CD4-positive, alpha-beta memory T cell (primary cell): ENCODE results near the gene C16orf74. TPM values are rescaled to one million over a fixed set of nuclear protein-coding genes. Genes with fewer than 3 reads are reported as not detected.

Source experiments
- CTCF ChIA-PET: fragments of 350-600 bp; sonication (Branson Sonifier 250); formaldehyde crosslinking; loops from one replicate; lab custom pipeline; 2021; ENCODE audit warnings: inconsistent platforms; ENCODE audit not compliant: partially characterized antibody; lab: Charles Lee
- POLR2A ChIA-PET: fragments of 350-600 bp; sonication (Branson Sonifier 250); formaldehyde crosslinking; loops from one replicate; lab custom pipeline; 2021; ENCODE audit not compliant: partially characterized antibody; lab: Charles Lee
- DNase-seq, 5 donors: peaks; one replicate each; pipeline versions ENCODE4 v3.0.0 to v3.0.0-alpha.2; 2020 to 2022; ENCODE audit warnings: mixed read lengths in 1 of 5
- H3K27ac ChIP-seq: one replicate; pipeline ENCODE4 v1.7.0; 2013; ENCODE audit warnings: low read depth, low read length
- H3K27me3 ChIP-seq: 2 replicates; pipeline ENCODE4 v1.7.0; 2013; ENCODE audit warnings: mild to moderate bottlenecking, low read length, moderate library complexity; ENCODE audit not compliant: insufficient read depth
- H3K36me3 ChIP-seq: 2 replicates; pipeline ENCODE4 v1.7.0; 2013; ENCODE audit warnings: mild to moderate bottlenecking, low read length, moderate library complexity; ENCODE audit not compliant: insufficient read depth
- H3K4me1 ChIP-seq: 2 replicates; pipeline ENCODE4 v1.7.0; 2013; ENCODE audit warnings: mild to moderate bottlenecking, low read length, moderate library complexity; ENCODE audit not compliant: insufficient read depth
- H3K4me3 ChIP-seq, 2 donors: one replicate each; pipeline ENCODE4 v1.7.0; 2013; ENCODE audit warnings: low read length in 2 of 2, mild to moderate bottlenecking in 1 of 2
- H3K9me3 ChIP-seq, 2 donors: one replicate each; pipeline ENCODE4 v1.7.0; 2013; ENCODE audit warnings: low read length in 2 of 2, control low read depth in 1 of 2; ENCODE audit not compliant: control insufficient read depth in 1 of 2
- H3K27ac Mint-ChIP-seq, 7 donors: one replicate each; pipeline ENCODE4 v1.8.0; 2020 to 2021; ENCODE audit warnings: mixed read lengths in 7 of 7, mild to moderate bottlenecking in 6 of 7, inconsistent platforms in 3 of 7, moderate library complexity in 3 of 7
- H3K27me3 Mint-ChIP-seq, 2 donors: one replicate each; pipeline ENCODE4 v1.8.0; 2020 to 2021; ENCODE audit warnings: mixed read lengths in 2 of 2
- H3K36me3 Mint-ChIP-seq, 2 donors: one replicate each; pipeline ENCODE4 v1.8.0; 2020 to 2021; ENCODE audit warnings: mixed read lengths in 2 of 2, inconsistent platforms in 1 of 2, mild to moderate bottlenecking in 1 of 2
- H3K4me1 Mint-ChIP-seq, 4 donors: one replicate each; pipeline ENCODE4 v1.8.0; 2020 to 2021; ENCODE audit warnings: mixed read lengths in 4 of 4, mild to moderate bottlenecking in 1 of 4
- H3K4me3 Mint-ChIP-seq, 8 donors: one replicate each; pipeline ENCODE4 v1.8.0; 2020 to 2021; ENCODE audit warnings: mixed read lengths in 8 of 8, mild to moderate bottlenecking in 7 of 8, moderate library complexity in 6 of 8, inconsistent platforms in 3 of 8
- H3K9me3 Mint-ChIP-seq, 8 donors: one replicate each; pipeline ENCODE4 v1.8.0; 2020 to 2021; ENCODE audit warnings: mixed read lengths in 8 of 8, mild to moderate bottlenecking in 5 of 8, inconsistent platforms in 3 of 8, moderate library complexity in 1 of 8
- intact Hi-C: fragments of 100-400 bp; cut with micrococcal nuclease; formaldehyde crosslinking; loops from one replicate; pipeline ENCODE4 v1.15.1; 2023
- polyA plus RNA-seq, 2 donors: library from polyadenylated mRNA; unstranded; fragments of 300-500 nt; fragmentation: Illumina TruSeq; gene quantifications; one replicate each; pipeline ENCODE4 v1.2.3, GENCODE V29; 2021
- total RNA-seq, 2 experiments: library from RNA; stranded (reverse); gene quantifications; one replicate each; pipeline ENCODE4 v1.2.3, GENCODE V29; 2021

C16orf74 gene
- total and polyA plus RNA-seq, 4 experiments from 2014 or later: 11.7 to 16.5 (median 14.3) TPM

GRCh38 chr16:85774811-85775210 lies 23.9 kb upstream of the C16orf74 start:
- ChIA-PET CTCF (no interaction called here), POLR2A (no interaction called here)
- no peak for DNase-seq
- Mint-ChIP-seq H3K4me3 (no peak overlapping the region), H3K27me3 (no peaks in the 10 kb centered on the region), H3K36me3 (peaks cover 28 to 34% of the 10 kb centered on the region in 2 donors), H3K4me1 (no peaks in the 10 kb centered on the region), H3K27ac (no peak overlapping the region), H3K9me3 (no peaks in the 10 kb centered on the region)
- intact Hi-C loops: no loop called here
- H3K9me3 ChIP-seq: no peaks in the 10 kb centered on the region
- no peak overlapping the region for H3K4me3 ChIP-seq
- H3K27me3 ChIP-seq: no peaks in the 10 kb centered on the region
- no peak overlapping the region for H3K27ac ChIP-seq
- peaks cover 23% of the 10 kb centered on the region for H3K36me3 ChIP-seq
- no peaks in the 10 kb centered on the region for H3K4me1 ChIP-seq

GRCh38 chr16:85774136-85774535 lies 23.2 kb upstream of the C16orf74 start:
- CTCF ChIA-PET: no interaction called here
- no peak overlapping the region for H3K4me3 Mint-ChIP-seq
- no peak for DNase-seq
- H3K27ac Mint-ChIP-seq: no peak overlapping the region
- intact Hi-C loops: no loop called here
- H3K36me3 Mint-ChIP-seq: peaks cover 22 to 27% of the 10 kb centered on the region in 2 donors
- POLR2A ChIA-PET: no interaction called here
- no peaks in the 10 kb centered on the region for H3K27me3 ChIP-seq
- no peaks in the 10 kb centered on the region for H3K9me3 ChIP-seq
- H3K36me3 ChIP-seq: peaks cover 16% of the 10 kb centered on the region
- no peaks in the 10 kb centered on the region for H3K27me3 Mint-ChIP-seq
- H3K4me3 ChIP-seq: no peak overlapping the region
- no peaks in the 10 kb centered on the region for H3K4me1 Mint-ChIP-seq
- no peaks in the 10 kb centered on the region for H3K9me3 Mint-ChIP-seq
- no peaks in the 10 kb centered on the region for H3K4me1 ChIP-seq
- H3K27ac ChIP-seq: no peak overlapping the region

GRCh38 chr16:85773044-85773443 lies 22.1 kb upstream of the C16orf74 start:
- no peak overlapping the region for H3K27ac Mint-ChIP-seq
- H3K27me3 Mint-ChIP-seq: no peaks in the 10 kb centered on the region
- no peaks in the 10 kb centered on the region for H3K27me3 ChIP-seq
- no peaks in the 10 kb centered on the region for H3K9me3 ChIP-seq
- no peak for DNase-seq
- ChIA-PET POLR2A (no interaction called here), CTCF (no interaction called here)
- H3K9me3 Mint-ChIP-seq: no peaks in the 10 kb centered on the region
- no peak overlapping the region for H3K4me3 ChIP-seq
- H3K36me3 Mint-ChIP-seq: peaks cover 11 to 17% of the 10 kb centered on the region in 2 donors
- H3K36me3 ChIP-seq: peaks cover 10% of the 10 kb centered on the region
- no peaks in the 10 kb centered on the region for H3K4me1 ChIP-seq
- intact Hi-C loops: no loop called here
- H3K27ac ChIP-seq: no peak overlapping the region
- H3K4me3 Mint-ChIP-seq: no peak overlapping the region
- no peaks in the 10 kb centered on the region for H3K4me1 Mint-ChIP-seq

- ChIA-PET CTCF (no interaction called here), POLR2A (no interaction called here)
- Mint-ChIP-seq H3K27ac (peak overlapping the region in 1 of 7 donors; percentile 8), H3K4me3 (no peak overlapping the region), H3K9me3 (no peaks in the 10 kb centered on the region), H3K27me3 (no peaks in the 10 kb centered on the region), H3K4me1 (no peaks in the 10 kb centered on the region), H3K36me3 (peaks cover 2 to 7% of the 10 kb centered on the region in 2 donors)
- H3K4me1 ChIP-seq: no peaks in the 10 kb centered on the region
- H3K4me3 ChIP-seq: no peak overlapping the region
- DNase-seq: no peak
- no peaks in the 10 kb centered on the region for H3K27me3 ChIP-seq
- H3K36me3 ChIP-seq: no peaks in the 10 kb centered on the region
- H3K9me3 ChIP-seq: no peaks in the 10 kb centered on the region
- no peak overlapping the region for H3K27ac ChIP-seq
- intact Hi-C loops: no loop called here
Measured at GRCh38 chr16:85770741-85771140, 19.8 kb upstream of the C16orf74 start.

- no peaks in the 10 kb centered on the region for H3K27me3 ChIP-seq
- no peaks in the 10 kb centered on the region for H3K4me1 ChIP-seq
- Mint-ChIP-seq H3K27me3 (peaks cover 1 to 2% of the 10 kb centered on the region in 2 donors), H3K9me3 (no peaks in the 10 kb centered on the region), H3K27ac (peak overlapping the region in 1 of 7 donors; percentile 24), H3K4me1 (no peaks in the 10 kb centered on the region), H3K36me3 (peaks cover 0 to 7% of the 10 kb centered on the region in 2 donors), H3K4me3 (no peak overlapping the region)
- H3K27ac ChIP-seq: no peak overlapping the region
- H3K9me3 ChIP-seq: no peaks in the 10 kb centered on the region
- ChIA-PET CTCF (interaction anchor here (1.0 kb wide), 1 partner anchor 9 kb away, joined by 3 read pairs; no protein-coding TSS in a partner anchor), POLR2A (no interaction called here)
- no peak overlapping the region for H3K4me3 ChIP-seq
- intact Hi-C loops: no loop called here
- DNase-seq: no peak
- no peaks in the 10 kb centered on the region for H3K36me3 ChIP-seq
Measured at GRCh38 chr16:85768199-85768598, 17.3 kb upstream of the C16orf74 start.

- Mint-ChIP-seq H3K4me3 (no peak overlapping the region), H3K27me3 (peaks cover 1 to 2% of the 10 kb centered on the region in 2 donors), H3K9me3 (no peaks in the 10 kb centered on the region), H3K27ac (peak overlapping the region in 1 of 7 donors; percentile 78), H3K36me3 (peaks cover 0 to 7% of the 10 kb centered on the region in 2 donors), H3K4me1 (no peaks in the 10 kb centered on the region)
- Histone ChIP-seq H3K36me3 (no peaks in the 10 kb centered on the region), H3K9me3 (no peaks in the 10 kb centered on the region), H3K27me3 (no peaks in the 10 kb centered on the region), H3K27ac (no peak overlapping the region), H3K4me1 (no peaks in the 10 kb centered on the region), H3K4me3 (no peak overlapping the region)
- ChIA-PET POLR2A (no interaction called here), CTCF (interaction anchor here (1.0 kb wide), 1 partner anchor 8 kb away, joined by 3 read pairs; no protein-coding TSS in a partner anchor)
- no peak for DNase-seq
- intact Hi-C loops: no loop called here
Measured at GRCh38 chr16:85767531-85767930, 16.6 kb upstream of the C16orf74 start.

- H3K27me3 ChIP-seq: no peaks in the 10 kb centered on the region
- no peak overlapping the region for H3K4me3 ChIP-seq
- Mint-ChIP-seq H3K36me3 (peaks cover 0 to under 1% of the 10 kb centered on the region in 2 donors), H3K4me3 (no peak overlapping the region), H3K27me3 (peaks cover 2 to 5% of the 10 kb centered on the region in 2 donors), H3K27ac (no peak overlapping the region), H3K4me1 (no peaks in the 10 kb centered on the region), H3K9me3 (no peaks in the 10 kb centered on the region)
- intact Hi-C loops: no loop called here
- DNase-seq: no peak
- H3K4me1 ChIP-seq: no peaks in the 10 kb centered on the region
- no peaks in the 10 kb centered on the region for H3K36me3 ChIP-seq
- H3K9me3 ChIP-seq: no peaks in the 10 kb centered on the region
- ChIA-PET CTCF (no interaction called here), POLR2A (no interaction called here)
- no peak overlapping the region for H3K27ac ChIP-seq
Measured at GRCh38 chr16:85765767-85766166, 14.9 kb upstream of the C16orf74 start.

GRCh38 chr16:85765211-85765610 lies 14.3 kb upstream of the C16orf74 start:
- H3K27me3 ChIP-seq: no peaks in the 10 kb centered on the region
- H3K36me3 ChIP-seq: no peaks in the 10 kb centered on the region
- Mint-ChIP-seq H3K27me3 (peaks cover 2 to 8% of the 10 kb centered on the region in 2 donors), H3K9me3 (no peaks in the 10 kb centered on the region), H3K27ac (peak overlapping the region in 1 of 7 donors; percentile 5), H3K36me3 (no peaks in the 10 kb centered on the region), H3K4me3 (no peak overlapping the region), H3K4me1 (no peaks in the 10 kb centered on the region)
- H3K9me3 ChIP-seq: no peaks in the 10 kb centered on the region
- H3K4me3 ChIP-seq: no peak overlapping the region
- no peaks in the 10 kb centered on the region for H3K4me1 ChIP-seq
- intact Hi-C loops: no loop called here
- DNase-seq: no peak
- ChIA-PET POLR2A (no interaction called here), CTCF (no interaction called here)
- H3K27ac ChIP-seq: no peak overlapping the region
